WTC11 (cell line): ENCODE results near the gene GSDME. TPM values are rescaled to one million over a fixed set of nuclear protein-coding genes. Genes with fewer than 3 reads are reported as not detected.

Source experiments
- ATAC-seq: fragments of 200-7000 bp; cut with Tn5 transposase; 2 replicates; pipeline ENCODE4 v1.10.0; 2021; ENCODE audit warnings: mild to moderate bottlenecking, moderate library complexity
- CTCF ChIA-PET: fragments of 300-600 bp; sonication (Branson Sonifier 250); formaldehyde crosslinking; loops from one replicate; lab custom pipeline; 2021; ENCODE audit warnings: antibody characterized with exemption; lab: Charles Lee
- POLR2A ChIA-PET: fragments of 350-600 bp; sonication (Branson Sonifier 250); formaldehyde crosslinking; loops from one replicate; lab custom pipeline; 2021; ENCODE audit warnings: antibody characterized with exemption; lab: Charles Lee
- DNase-seq: peaks from one replicate; pipeline ENCODE4 v3.0.0; 2021; ENCODE audit warnings: low spot score
- H3K27ac Mint-ChIP-seq: 2 replicates; pipeline ENCODE4 v1.8.0; 2021; ENCODE audit warnings: mixed read lengths
- H3K27me3 Mint-ChIP-seq: 2 replicates; pipeline ENCODE4 v1.8.0; 2021; ENCODE audit warnings: low read depth, mild to moderate bottlenecking, moderate library complexity, mixed read lengths
- H3K36me3 Mint-ChIP-seq: 2 replicates; pipeline ENCODE4 v1.8.0; 2021; ENCODE audit warnings: mixed read lengths
- H3K4me1 Mint-ChIP-seq: 2 replicates; pipeline ENCODE4 v1.8.0; 2022; ENCODE audit warnings: mixed read lengths
- H3K4me3 Mint-ChIP-seq: 2 replicates; pipeline ENCODE4 v1.8.0; 2021; ENCODE audit warnings: mild to moderate bottlenecking, moderate library complexity, mixed read lengths
- H3K9me3 Mint-ChIP-seq: 2 replicates; pipeline ENCODE4 v1.8.0; 2021; ENCODE audit warnings: mixed read lengths
- AFF4 ChIP-seq: sonication (generic); formaldehyde crosslinking; IDR thresholded peaks from 2 replicates; pipeline ENCODE4 v1.8.1; 2023; ENCODE audit warnings: mild to moderate bottlenecking, missing genetic modification reagents, borderline replicate concordance
- AR ChIP-seq: fragments of 250-450 bp; sonication (Bioruptor Pico); IDR thresholded peaks from 2 replicates; pipeline ENCODE4 v1.9.0; 2021; ENCODE audit warnings: mild to moderate bottlenecking
- ATF1 ChIP-seq: sonication (generic); formaldehyde crosslinking; IDR thresholded peaks from 2 replicates; pipeline ENCODE4 v1.8.1; 2023; ENCODE audit warnings: mild to moderate bottlenecking, moderate library complexity, missing genetic modification reagents
- CBFB ChIP-seq: sonication (generic); formaldehyde crosslinking; IDR thresholded peaks from 2 replicates; pipeline ENCODE4 v1.8.1; 2022; ENCODE audit warnings: mild to moderate bottlenecking, low read depth, missing genetic modification reagents
- CREB1 ChIP-seq: sonication (generic); formaldehyde crosslinking; IDR thresholded peaks from 2 replicates; pipeline ENCODE4 v1.8.0; 2023; ENCODE audit warnings: mild to moderate bottlenecking, missing genetic modification reagents
- CTCF ChIP-seq: fragments of 200-600 bp; IDR thresholded peaks from 2 replicates; pipeline ENCODE4 v1.8.0; 2022; ENCODE audit warnings: antibody characterized with exemption
- E2F5 ChIP-seq: sonication (generic); formaldehyde crosslinking; IDR thresholded peaks from 2 replicates; pipeline ENCODE4 v1.8.1; 2022; ENCODE audit warnings: mild to moderate bottlenecking, moderate library complexity, missing genetic modification reagents
- HMGXB4 ChIP-seq: sonication (generic); formaldehyde crosslinking; IDR thresholded peaks from 2 replicates; pipeline ENCODE4 v1.8.1; 2023; ENCODE audit warnings: mild to moderate bottlenecking, moderate library complexity, missing genetic modification reagents
- IRF2 ChIP-seq: sonication (generic); formaldehyde crosslinking; IDR thresholded peaks from 2 replicates; pipeline ENCODE4 v1.8.0; 2022; ENCODE audit warnings: low read depth, missing genetic modification reagents, borderline replicate concordance
- KAT7 ChIP-seq: sonication (generic); formaldehyde crosslinking; IDR thresholded peaks from 2 replicates; pipeline ENCODE4 v1.8.1; 2023; ENCODE audit warnings: missing genetic modification reagents, mild to moderate bottlenecking, borderline replicate concordance
- NFATC4 ChIP-seq: fragments of 250-450 bp; sonication (Bioruptor Pico); IDR thresholded peaks from 2 replicates; pipeline ENCODE4 v1.9.0; 2021; ENCODE audit warnings: mild to moderate bottlenecking
- NR2C2 ChIP-seq: sonication (generic); formaldehyde crosslinking; IDR thresholded peaks from 2 replicates; pipeline ENCODE4 v1.8.0; 2022; ENCODE audit warnings: mild to moderate bottlenecking, missing genetic modification reagents
- STAT6 ChIP-seq: sonication (generic); formaldehyde crosslinking; conservative IDR thresholded peaks from 2 replicates; pipeline ENCODE4 v1.8.1; 2023; ENCODE audit warnings: mild to moderate bottlenecking, low read depth, missing genetic modification reagents, moderate library complexity
- TCF7 ChIP-seq: sonication (generic); formaldehyde crosslinking; IDR thresholded peaks from 2 replicates; pipeline ENCODE4 v1.8.0; 2022; ENCODE audit warnings: mild to moderate bottlenecking, low read depth, missing genetic modification reagents, moderate library complexity
- TEAD1 ChIP-seq: sonication (generic); formaldehyde crosslinking; IDR thresholded peaks from 2 replicates; pipeline ENCODE4 v1.8.0; 2022; ENCODE audit warnings: mild to moderate bottlenecking, missing genetic modification reagents
- TEAD4 ChIP-seq: sonication (generic); formaldehyde crosslinking; IDR thresholded peaks from 2 replicates; pipeline ENCODE4 v1.8.0; 2022; ENCODE audit warnings: mild to moderate bottlenecking, missing genetic modification reagents
- ZNF416 ChIP-seq: fragments of 250-450 bp; sonication (Bioruptor Pico); IDR thresholded peaks from 2 replicates; pipeline ENCODE4 v1.9.0; 2021; ENCODE audit warnings: mild to moderate bottlenecking, inconsistent platforms
- ZNF425 ChIP-seq: fragments of 250-450 bp; sonication (Bioruptor Pico); conservative IDR thresholded peaks from 2 replicates; pipeline ENCODE4 v1.9.0; 2021; ENCODE audit warnings: mild to moderate bottlenecking
- total RNA-seq: library from RNA; stranded (reverse); gene quantifications from 3 replicates; pipeline ENCODE4 v1.2.3, GENCODE V29; 2021

GSDME gene
- total RNA-seq, 1 experiment from 2014 or later: 4.8 TPM

GRCh38 chr7:24764011-24764410 is 6.7 kb upstream of the GSDME start (continued):
- TF ChIP-seq NR2C2 (no peak), TEAD1 (no peak), ZNF416 (CRISPR knock-in tag) (no peak), AFF4 (CRISPR knock-in tag) (no peak), STAT6 (CRISPR knock-in tag) (no peak), ZNF425 (CRISPR knock-in tag) (no peak), E2F5 (CRISPR knock-in tag) (no peak)

GRCh38 chr7:24763303-24763901 is 6.1 kb upstream of the GSDME start:
- ChIA-PET CTCF (interaction anchor here (2.0 to 2.3 kb wide), 2 partner anchors 40 to 49 kb away, joined by 4 to 9 read pairs; no protein-coding TSS in a partner anchor), POLR2A (no interaction called here)
- H3K9me3 Mint-ChIP-seq: peaks cover 6% of the 10 kb centered on the region
- no peak overlapping the region for H3K27ac Mint-ChIP-seq
- TF ChIP-seq ATF1 (CRISPR knock-in tag) (no peak), TEAD4 (CRISPR knock-in tag) (no peak), TEAD1 (no peak), CTCF (no peak), NFATC4 (CRISPR knock-in tag) (no peak), AR (CRISPR knock-in tag) (no peak), CBFB (CRISPR knock-in tag) (no peak), IRF2 (CRISPR knock-in tag) (no peak), HMGXB4 (no peak), KAT7 (CRISPR knock-in tag) (no peak), TCF7 (CRISPR knock-in tag) (no peak), CREB1 (CRISPR knock-in tag) (no peak)
- DNase-seq: no peak
- peaks cover 8% of the 10 kb centered on the region; the same call in 1 of the 2 replicates for H3K4me1 Mint-ChIP-seq
- no peak for ATAC-seq
- H3K27me3 Mint-ChIP-seq: peaks cover 28% of the 10 kb centered on the region
- H3K36me3 Mint-ChIP-seq: no peaks in the 10 kb centered on the region
- H3K4me3 Mint-ChIP-seq: no peak overlapping the region
